Measurements from ENCODE around the gene GHRL.

The GHRL gene

GRCh38 chr3:10327592-10327991 lies 34.8 kb upstream of the GHRL start:
- DNase-seq (ENCODE audit: low read depth): no peak

- no peak for DNase-seq (ENCODE audit: low read depth)
Observed at GRCh38 chr3:10322352-10322710, 29.6 kb upstream of the GHRL start.

GRCh38 chr3:10321630-10322351 lies 29.0 kb upstream of the GHRL start:
- no peak for DNase-seq (ENCODE audit: low read depth)

GRCh38 chr3:10320320-10320677 lies 27.6 kb upstream of the GHRL start:
- DNase-seq (ENCODE audit: low read depth): no peak

GRCh38 chr3:10319804-10320203 lies 27.1 kb upstream of the GHRL start:
- DNase-seq (ENCODE audit: low read depth): no peak

GRCh38 chr3:10319251-10319650 lies 26.5 kb upstream of the GHRL start:
- no peak for DNase-seq (ENCODE audit: low read depth)

GRCh38 chr3:10317961-10318350 lies 25.2 kb upstream of the GHRL start:
- no peak for DNase-seq (ENCODE audit: low read depth)

- no peak for DNase-seq (ENCODE audit: low read depth)
Observed at GRCh38 chr3:10317311-10317960, 24.7 kb upstream of the GHRL start.

GRCh38 chr3:10315771-10316344 lies 23.1 kb upstream of the GHRL start:
- DNase-seq (ENCODE audit: low read depth): no peak

- DNase-seq (ENCODE audit: low read depth): no peak
Observed at GRCh38 chr3:10315101-10315500, 22.4 kb upstream of the GHRL start.

- no peak for DNase-seq (ENCODE audit: low read depth)
Observed at GRCh38 chr3:10312861-10313260, 20.1 kb upstream of the GHRL start.

- DNase-seq (ENCODE audit: low read depth): no peak
Observed at GRCh38 chr3:10312391-10312790, 19.6 kb upstream of the GHRL start.

GRCh38 chr3:10311710-10312109 lies 19.0 kb upstream of the GHRL start:
- no peak for DNase-seq (ENCODE audit: low read depth)

GRCh38 chr3:10310578-10310977 lies 17.8 kb upstream of the GHRL start:
- no peak for DNase-seq (ENCODE audit: low read depth)

GRCh38 chr3:10309736-10310135 lies 17.0 kb upstream of the GHRL start:
- DNase-seq (ENCODE audit: low read depth): no peak

- DNase-seq (ENCODE audit: low read depth): no peak
Observed at GRCh38 chr3:10308678-10309077, 15.9 kb upstream of the GHRL start.

- no peak for DNase-seq (ENCODE audit: low read depth)
Observed at GRCh38 chr3:10306156-10306555, 13.4 kb upstream of the GHRL start.

GRCh38 chr3:10305331-10305902 lies 12.7 kb upstream of the GHRL start:
- no peak for DNase-seq (ENCODE audit: low read depth)

GRCh38 chr3:10304905-10305304 lies 12.2 kb upstream of the GHRL start:
- no peak for DNase-seq (ENCODE audit: low read depth)

- DNase-seq (ENCODE audit: low read depth): no peak
Observed at GRCh38 chr3:10303785-10304184, 11.0 kb upstream of the GHRL start.

- DNase-seq (ENCODE audit: low read depth): no peak
Observed at GRCh38 chr3:10303105-10303504, 10.4 kb upstream of the GHRL start.

- no peak for DNase-seq (ENCODE audit: low read depth)
Observed at GRCh38 chr3:10300087-10300486, 7.3 kb upstream of the GHRL start.

- no peak for DNase-seq (ENCODE audit: low read depth)
Observed at GRCh38 chr3:10299679-10300078, 6.9 kb upstream of the GHRL start.

Measured in activated T-cell treated with anti-CD3 and anti-CD28 coated beads for 1 hour (primary cell).